Bronchial epithelial cell (primary cell): ENCODE measurements around the gene C5orf22. TPM values are rescaled to one million over a fixed set of nuclear protein-coding genes. Genes with fewer than 3 reads are reported as not detected.

Source experiments
- DNase-seq: peaks from one replicate; pipeline ENCODE4 v3.0.0-alpha.2; 2010; ENCODE audit warnings: low read depth
- FAIRE-seq: peaks from 2 replicates; lab custom pipeline; 2011; peaks lifted over from hg19 to GRCh38; lab: Jason Lieb, UNC
- H3K27me3 ChIP-seq: 2 replicates; pipeline ENCODE4 v1.5.1; 2011; ENCODE audit warnings: low read length; ENCODE audit not compliant: control insufficient read depth, insufficient read depth
- H3K36me3 ChIP-seq: 2 replicates; pipeline ENCODE4 v1.5.1; 2011; ENCODE audit warnings: low read length; ENCODE audit not compliant: control insufficient read depth, insufficient read depth
- H3K4me3 ChIP-seq: 2 replicates; pipeline ENCODE4 v1.5.1; 2011; ENCODE audit warnings: mild to moderate bottlenecking, low read depth, low read length, control low read depth
- total RNA-seq: library from RNA; depleted of rRNA; stranded (reverse); fragments of >200 nt; gene quantifications from 2 replicates; pipeline ENCODE4 v1.2.1, GENCODE V29; 2014
- TF ChIP-seq, protein P1 (sequence below): IDR thresholded peaks from 2 replicates; pipeline ENCODE4 v1.5.1; 2011; ENCODE audit warnings: mild to moderate bottlenecking, moderate library complexity, low read length, control low read depth, inconsistent platforms; ENCODE audit not compliant: insufficient read depth, severe bottlenecking

C5orf22 gene
- total RNA-seq, 1 donor from 2014 or later = 15.5 TPM

DNA sequence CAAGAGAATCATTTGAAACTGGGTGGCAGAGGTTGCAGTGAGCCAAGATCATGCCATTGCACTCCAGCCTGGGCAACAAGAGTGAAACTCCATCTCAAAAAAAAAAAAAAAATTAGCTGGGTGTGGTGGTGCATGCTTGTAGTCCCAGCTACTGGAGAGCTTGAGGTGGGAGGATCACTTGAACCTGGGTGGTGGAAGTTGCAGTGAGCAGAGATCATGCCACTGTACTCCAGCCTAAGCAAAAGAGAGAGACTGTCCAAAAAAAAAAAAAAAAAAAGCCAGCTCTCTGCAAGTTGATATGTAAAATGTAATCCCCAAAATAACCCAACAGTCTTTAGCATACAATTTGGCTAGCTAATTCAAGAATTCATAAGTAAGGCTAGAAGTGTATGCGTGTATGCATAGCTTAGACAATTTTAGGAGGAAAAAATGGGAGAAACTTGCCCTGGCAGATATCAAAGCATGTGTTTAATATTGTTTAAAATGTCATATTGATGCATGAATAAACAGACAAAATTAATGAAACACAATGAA, 36.3 kb downstream of the C5orf22 start:
- TF ChIP-seq, protein P1, sequence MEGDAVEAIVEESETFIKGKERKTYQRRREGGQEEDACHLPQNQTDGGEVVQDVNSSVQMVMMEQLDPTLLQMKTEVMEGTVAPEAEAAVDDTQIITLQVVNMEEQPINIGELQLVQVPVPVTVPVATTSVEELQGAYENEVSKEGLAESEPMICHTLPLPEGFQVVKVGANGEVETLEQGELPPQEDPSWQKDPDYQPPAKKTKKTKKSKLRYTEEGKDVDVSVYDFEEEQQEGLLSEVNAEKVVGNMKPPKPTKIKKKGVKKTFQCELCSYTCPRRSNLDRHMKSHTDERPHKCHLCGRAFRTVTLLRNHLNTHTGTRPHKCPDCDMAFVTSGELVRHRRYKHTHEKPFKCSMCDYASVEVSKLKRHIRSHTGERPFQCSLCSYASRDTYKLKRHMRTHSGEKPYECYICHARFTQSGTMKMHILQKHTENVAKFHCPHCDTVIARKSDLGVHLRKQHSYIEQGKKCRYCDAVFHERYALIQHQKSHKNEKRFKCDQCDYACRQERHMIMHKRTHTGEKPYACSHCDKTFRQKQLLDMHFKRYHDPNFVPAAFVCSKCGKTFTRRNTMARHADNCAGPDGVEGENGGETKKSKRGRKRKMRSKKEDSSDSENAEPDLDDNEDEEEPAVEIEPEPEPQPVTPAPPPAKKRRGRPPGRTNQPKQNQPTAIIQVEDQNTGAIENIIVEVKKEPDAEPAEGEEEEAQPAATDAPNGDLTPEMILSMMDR = no peak
- FAIRE-seq = no peak
- no peaks in the 10 kb centered on the region for H3K36me3 ChIP-seq

DNA sequence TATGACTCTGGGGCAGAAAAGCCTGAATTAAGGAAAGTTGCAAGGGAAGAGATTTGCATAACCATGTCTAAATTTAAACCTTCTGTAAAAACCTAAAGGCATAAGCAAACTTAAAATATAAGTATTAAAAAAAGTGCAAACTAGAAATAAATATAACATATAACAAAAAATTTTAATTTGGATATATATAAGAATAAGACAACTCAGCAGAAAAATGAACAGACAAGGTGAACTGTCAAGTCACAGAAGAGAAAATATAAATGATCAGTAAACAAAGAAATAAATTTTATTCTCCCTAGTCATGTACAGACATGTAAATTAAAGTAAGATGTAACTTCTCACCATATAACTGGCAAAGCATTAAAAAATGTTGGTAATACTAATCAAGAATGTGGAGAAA, 37.0 kb downstream of the C5orf22 start:
- TF ChIP-seq, protein P1 = no peak
- no peak overlapping the region for H3K4me3 ChIP-seq
- DNase-seq (no peak), FAIRE-seq (no peak)
- H3K36me3 ChIP-seq = no peaks in the 10 kb centered on the region
- H3K27me3 ChIP-seq = no peaks in the 10 kb centered on the region

More for the DNA sequence above, 36.3 kb downstream of the C5orf22 start:
- DNase-seq = no peak
- Histone ChIP-seq H3K27me3 (no peaks in the 10 kb centered on the region), H3K4me3 (no peak overlapping the region)

DNA sequence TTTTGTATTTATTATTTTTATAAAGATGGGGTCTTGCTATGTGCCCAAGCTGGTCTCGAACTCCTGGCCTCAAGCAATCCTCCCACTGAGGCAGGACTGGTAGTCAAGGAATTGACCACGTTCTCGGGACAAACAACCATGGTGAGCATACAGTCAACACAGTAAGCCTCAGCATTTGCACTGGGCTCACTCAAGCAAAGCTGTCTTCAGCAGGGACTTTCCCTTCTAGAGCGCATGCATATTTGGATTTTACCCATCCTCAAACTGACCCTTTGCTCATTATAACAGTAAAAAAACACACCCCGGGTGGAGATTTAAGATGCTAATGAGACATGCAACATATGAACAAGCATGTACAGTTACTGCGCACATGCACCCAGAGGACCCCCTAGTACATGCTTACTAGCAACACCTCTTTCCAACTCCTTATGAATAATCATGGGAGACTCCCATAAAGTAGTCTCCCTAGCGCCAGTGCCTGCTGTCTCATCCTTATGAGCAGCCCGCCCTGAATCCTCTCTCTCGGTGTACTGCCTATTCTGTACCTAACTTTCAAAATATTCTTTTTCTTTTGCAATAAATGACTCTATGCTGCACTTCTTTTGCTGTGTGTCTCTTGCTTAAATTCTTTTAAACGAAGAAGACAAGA, 41.5 kb downstream of the C5orf22 start:
- H3K36me3 ChIP-seq = no peaks in the 10 kb centered on the region
- no peak for DNase-seq
- H3K4me3 ChIP-seq = no peak overlapping the region
- H3K27me3 ChIP-seq = peaks cover 1% of the 10 kb centered on the region
- no peak for FAIRE-seq
- TF ChIP-seq, protein P1 = no peak

DNA sequence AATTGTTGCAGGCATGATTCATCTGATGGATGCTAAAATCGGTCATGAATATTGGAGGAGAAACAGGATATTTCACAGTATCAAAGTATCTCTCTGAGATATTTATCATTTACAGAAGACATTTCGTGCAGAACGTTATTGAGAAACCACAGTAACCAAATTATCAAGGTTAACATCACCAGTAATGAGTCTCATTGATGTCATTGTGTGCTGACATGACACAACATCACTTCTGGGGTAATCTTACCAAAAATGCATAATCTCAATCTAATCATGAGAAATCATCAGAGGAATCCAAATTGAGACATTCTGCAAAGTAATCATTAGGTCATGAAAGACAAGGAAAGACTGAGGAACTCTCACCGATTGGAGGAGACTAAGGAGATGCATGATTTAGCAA, 42.7 kb downstream of the C5orf22 start:
- Histone ChIP-seq H3K27me3 (peaks cover 1% of the 10 kb centered on the region), H3K36me3 (no peaks in the 10 kb centered on the region), H3K4me3 (no peak overlapping the region)
- TF ChIP-seq, protein P1 = no peak
- DNase-seq (no peak), FAIRE-seq (no peak)

DNA sequence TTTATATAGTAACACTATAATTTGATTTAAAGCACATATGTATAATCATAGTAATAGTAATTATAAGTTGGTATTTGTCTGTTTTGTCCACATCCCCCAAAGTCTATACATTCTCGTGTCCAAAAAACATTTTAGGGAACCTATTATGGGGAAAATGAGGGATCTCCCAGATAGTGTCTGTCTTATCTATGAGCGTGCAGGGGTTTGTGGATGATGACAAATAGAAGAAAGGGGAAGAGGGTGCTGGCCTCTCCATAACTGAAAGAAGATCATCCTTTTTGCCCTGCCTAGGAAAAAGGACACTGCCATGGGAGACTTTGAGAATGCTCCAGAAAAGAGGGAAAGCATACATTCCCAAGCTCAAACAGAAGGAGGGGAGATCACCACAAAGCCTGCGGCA, 45.3 kb downstream of the C5orf22 start:
- Histone ChIP-seq H3K4me3 (no peak overlapping the region), H3K36me3 (no peaks in the 10 kb centered on the region), H3K27me3 (peaks cover 1% of the 10 kb centered on the region)
- TF ChIP-seq, protein P1 = no peak
- FAIRE-seq (no peak), DNase-seq (no peak)

DNA sequence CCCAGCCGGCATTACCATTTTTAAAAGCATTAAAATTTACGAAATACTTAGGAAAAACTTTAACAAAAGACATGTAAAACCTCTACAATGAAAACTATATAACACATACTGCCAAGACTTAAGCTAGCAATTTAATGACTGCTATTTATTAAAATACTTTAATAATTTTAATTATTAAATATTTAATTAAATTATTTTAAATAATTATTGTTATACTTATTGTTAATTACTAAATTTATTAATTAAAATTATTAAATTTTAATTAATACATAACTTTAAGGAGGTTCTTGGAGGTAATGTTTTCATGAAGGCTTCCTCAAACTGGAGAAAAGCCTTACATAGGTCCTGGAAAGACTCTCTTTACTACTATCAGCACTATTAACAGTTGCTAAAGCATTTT, 47.5 kb downstream of the C5orf22 start:
- Histone ChIP-seq H3K27me3 (peaks cover 1% of the 10 kb centered on the region), H3K36me3 (no peaks in the 10 kb centered on the region), H3K4me3 (no peak overlapping the region)
- DNase-seq (no peak), FAIRE-seq (no peak)
- TF ChIP-seq, protein P1 = no peak
